ENCODE data around the gene DCTN1. TPM values are rescaled to one million over a fixed set of nuclear protein-coding genes. Genes with fewer than 3 reads are reported as not detected.

Gene DCTN1
- total RNA-seq, 1 donor from 2014 or later, result 100 TPM

DNA sequence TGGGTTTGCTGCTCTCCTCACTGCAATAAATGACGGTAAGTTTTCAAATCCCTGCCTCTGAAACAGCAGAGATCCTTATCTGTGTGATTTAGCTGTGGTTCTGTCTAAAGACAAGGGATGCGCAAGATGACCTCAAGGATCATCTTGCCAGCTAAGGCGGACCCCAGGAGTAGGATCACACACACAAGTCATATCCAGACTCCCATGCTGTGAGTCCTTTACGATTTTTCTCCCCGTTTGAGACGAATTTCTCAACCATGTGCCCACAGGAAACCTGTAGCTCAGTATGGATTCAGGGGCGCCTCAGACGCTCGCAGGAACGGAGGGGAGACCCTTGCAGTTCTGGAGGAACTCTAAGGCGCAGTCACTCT, 11.1 kb upstream of the DCTN1 start:
- no peak for DNase-seq (ENCODE audit: low spot score)
- peaks cover 4% of the 10 kb centered on the region for H3K27me3 Mint-ChIP-seq (ENCODE audit: insufficient read depth, low read depth)
- Histone ChIP-seq H2AFZ (replicated peaks) (peak overlapping the region; percentile 85), H4K20me1 (ENCODE audit: low read depth) (peaks cover 48% of the 10 kb centered on the region), H3K9ac (peak overlapping the region; percentile 83), H3K36me3 (no peaks in the 10 kb centered on the region), H3K27ac (peak overlapping the region; percentile 95), H3K27me3 (no peaks in the 10 kb centered on the region), H3F3A (ENCODE audit: low read depth) (peaks cover 6% of the 10 kb centered on the region), H3K4me3 (peak overlapping the region; percentile 91), H3K9me3 (ENCODE audit: low read depth) (no peaks in the 10 kb centered on the region), H3K4me2 (peak overlapping the region; percentile 91), H3K4me1 (peaks cover 17% of the 10 kb centered on the region), H3K79me2 (ENCODE audit: low read depth) (peaks cover 53% of the 10 kb centered on the region)
- TF ChIP-seq EZH2 (IDR thresholded peaks at IDR 0.05) (no peak), EZH2phosphoT487 (IDR thresholded peaks at IDR 0.05) (no peak)
- TF ChIP-seq, protein P1, sequence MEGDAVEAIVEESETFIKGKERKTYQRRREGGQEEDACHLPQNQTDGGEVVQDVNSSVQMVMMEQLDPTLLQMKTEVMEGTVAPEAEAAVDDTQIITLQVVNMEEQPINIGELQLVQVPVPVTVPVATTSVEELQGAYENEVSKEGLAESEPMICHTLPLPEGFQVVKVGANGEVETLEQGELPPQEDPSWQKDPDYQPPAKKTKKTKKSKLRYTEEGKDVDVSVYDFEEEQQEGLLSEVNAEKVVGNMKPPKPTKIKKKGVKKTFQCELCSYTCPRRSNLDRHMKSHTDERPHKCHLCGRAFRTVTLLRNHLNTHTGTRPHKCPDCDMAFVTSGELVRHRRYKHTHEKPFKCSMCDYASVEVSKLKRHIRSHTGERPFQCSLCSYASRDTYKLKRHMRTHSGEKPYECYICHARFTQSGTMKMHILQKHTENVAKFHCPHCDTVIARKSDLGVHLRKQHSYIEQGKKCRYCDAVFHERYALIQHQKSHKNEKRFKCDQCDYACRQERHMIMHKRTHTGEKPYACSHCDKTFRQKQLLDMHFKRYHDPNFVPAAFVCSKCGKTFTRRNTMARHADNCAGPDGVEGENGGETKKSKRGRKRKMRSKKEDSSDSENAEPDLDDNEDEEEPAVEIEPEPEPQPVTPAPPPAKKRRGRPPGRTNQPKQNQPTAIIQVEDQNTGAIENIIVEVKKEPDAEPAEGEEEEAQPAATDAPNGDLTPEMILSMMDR (IDR thresholded peaks at IDR 0.05), result no peak
- H3K27ac Mint-ChIP-seq, result peak overlapping the region; percentile 97
- H3K4me1 Mint-ChIP-seq, result peaks cover 4% of the 10 kb centered on the region
- no peaks in the 10 kb centered on the region for H3K9me3 Mint-ChIP-seq
- H3K4me3 Mint-ChIP-seq, result no peak overlapping the region
- H3K36me3 Mint-ChIP-seq, result no peaks in the 10 kb centered on the region

DNA sequence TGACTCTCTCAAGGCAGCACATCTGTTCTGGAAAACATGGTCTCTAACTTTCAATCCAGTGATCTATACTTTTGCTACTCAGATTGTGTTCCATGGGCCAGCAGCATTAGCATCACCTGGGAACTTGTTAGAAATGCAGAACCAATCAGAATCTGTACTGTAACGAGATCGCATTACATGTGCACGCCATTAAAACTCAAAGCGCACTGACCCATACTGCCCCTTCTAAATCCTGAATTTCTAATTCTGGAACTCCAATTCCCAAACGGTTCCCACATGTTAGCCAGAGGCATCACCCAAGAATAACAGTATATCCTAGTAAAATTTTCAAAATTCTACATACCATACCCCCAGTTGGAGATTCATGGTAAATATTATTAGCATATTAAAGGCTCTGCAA, 10.5 kb upstream of the DCTN1 start:
- H3K36me3 ChIP-seq, result no peaks in the 10 kb centered on the region
- peak overlapping the region; percentile 91 for H3K4me3 ChIP-seq
- peaks cover 6% of the 10 kb centered on the region for H3F3A ChIP-seq (ENCODE audit: low read depth)
- Mint-ChIP-seq H3K9me3 (no peaks in the 10 kb centered on the region), H3K36me3 (no peaks in the 10 kb centered on the region), H3K4me1 (peaks cover 4% of the 10 kb centered on the region), H3K4me3 (no peak overlapping the region), H3K27ac (no peak overlapping the region), H3K27me3 (ENCODE audit: insufficient read depth, low read depth) (peaks cover 2% of the 10 kb centered on the region)
- H3K4me2 ChIP-seq, result peak overlapping the region; percentile 91
- no peaks in the 10 kb centered on the region for H3K27me3 ChIP-seq
- no peak overlapping the region for H2AFZ ChIP-seq (replicated peaks)
- peaks cover 59% of the 10 kb centered on the region for H3K79me2 ChIP-seq (ENCODE audit: low read depth)
- H3K9ac ChIP-seq, result peak overlapping the region; percentile 83
- no peaks in the 10 kb centered on the region for H3K9me3 ChIP-seq (ENCODE audit: low read depth)
- H4K20me1 ChIP-seq (ENCODE audit: low read depth), result peaks cover 54% of the 10 kb centered on the region
- no peak overlapping the region for H3K27ac ChIP-seq
- peaks cover 17% of the 10 kb centered on the region for H3K4me1 ChIP-seq
- DNase-seq (ENCODE audit: low spot score), result peak; percentile 27
- TF ChIP-seq EZH2 (IDR thresholded peaks at IDR 0.05), result no peak
- no peak for TF ChIP-seq EZH2phosphoT487 (IDR thresholded peaks at IDR 0.05)
- TF ChIP-seq, protein P1 (IDR thresholded peaks at IDR 0.05), result no peak

DNA sequence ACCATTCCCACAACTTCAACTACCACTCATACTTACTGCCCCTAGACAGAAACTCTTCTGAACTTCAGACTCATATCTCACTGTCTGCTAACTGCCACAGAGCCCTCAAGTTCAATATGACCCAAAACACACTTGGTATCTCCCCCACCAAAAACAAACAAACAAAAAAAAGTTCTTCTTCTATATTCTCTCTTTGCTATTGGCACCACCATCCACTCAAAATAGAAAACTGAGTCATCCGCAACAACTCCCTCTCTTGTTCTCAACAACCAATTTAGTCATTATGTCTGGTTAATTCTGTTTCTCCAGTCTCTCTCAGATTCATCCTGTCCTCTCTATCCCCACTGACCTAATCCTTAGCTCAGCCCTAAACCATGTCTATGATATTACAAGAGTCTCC, 7.2 kb upstream of the DCTN1 start:
- Mint-ChIP-seq H3K27me3 (ENCODE audit: insufficient read depth, low read depth) (no peaks in the 10 kb centered on the region), H3K36me3 (peaks cover 2% of the 10 kb centered on the region), H3K4me3 (no peak overlapping the region), H3K9me3 (no peaks in the 10 kb centered on the region), H3K4me1 (peaks cover 4% of the 10 kb centered on the region), H3K27ac (no peak overlapping the region)
- Histone ChIP-seq H3K9me3 (ENCODE audit: low read depth) (no peaks in the 10 kb centered on the region), H3F3A (ENCODE audit: low read depth) (peaks cover 6% of the 10 kb centered on the region), H2AFZ (replicated peaks) (no peak overlapping the region), H3K4me3 (no peak overlapping the region), H3K27me3 (no peaks in the 10 kb centered on the region), H3K36me3 (no peaks in the 10 kb centered on the region), H3K79me2 (ENCODE audit: low read depth) (peaks cover 89% of the 10 kb centered on the region), H3K4me2 (no peak overlapping the region), H3K4me1 (peaks cover 17% of the 10 kb centered on the region), H3K9ac (no peak overlapping the region), H3K27ac (no peak overlapping the region), H4K20me1 (ENCODE audit: low read depth) (peaks cover 65% of the 10 kb centered on the region)
- DNase-seq (ENCODE audit: low spot score), result no peak
- TF ChIP-seq, protein P1 (IDR thresholded peaks at IDR 0.05), result no peak
- TF ChIP-seq EZH2 (IDR thresholded peaks at IDR 0.05) (no peak), EZH2phosphoT487 (IDR thresholded peaks at IDR 0.05) (no peak)
